HG02938 (cell line): ENCODE data around the gene TIGAR.
A peak's percentile ranks its signal among the peaks of the same experiment; 100 is the strongest.

ENCODE experiments used
- ATAC-seq: cut with Tn5 transposase; IDR thresholded peaks from one replicate; pipeline ENCODE4 v1.9.1; 2021; ENCODE audit warnings: mild to moderate bottlenecking, moderate library complexity; ENCODE audit not compliant: unreplicated experiment

TIGAR gene, protein sequence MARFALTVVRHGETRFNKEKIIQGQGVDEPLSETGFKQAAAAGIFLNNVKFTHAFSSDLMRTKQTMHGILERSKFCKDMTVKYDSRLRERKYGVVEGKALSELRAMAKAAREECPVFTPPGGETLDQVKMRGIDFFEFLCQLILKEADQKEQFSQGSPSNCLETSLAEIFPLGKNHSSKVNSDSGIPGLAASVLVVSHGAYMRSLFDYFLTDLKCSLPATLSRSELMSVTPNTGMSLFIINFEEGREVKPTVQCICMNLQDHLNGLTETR

DNA sequence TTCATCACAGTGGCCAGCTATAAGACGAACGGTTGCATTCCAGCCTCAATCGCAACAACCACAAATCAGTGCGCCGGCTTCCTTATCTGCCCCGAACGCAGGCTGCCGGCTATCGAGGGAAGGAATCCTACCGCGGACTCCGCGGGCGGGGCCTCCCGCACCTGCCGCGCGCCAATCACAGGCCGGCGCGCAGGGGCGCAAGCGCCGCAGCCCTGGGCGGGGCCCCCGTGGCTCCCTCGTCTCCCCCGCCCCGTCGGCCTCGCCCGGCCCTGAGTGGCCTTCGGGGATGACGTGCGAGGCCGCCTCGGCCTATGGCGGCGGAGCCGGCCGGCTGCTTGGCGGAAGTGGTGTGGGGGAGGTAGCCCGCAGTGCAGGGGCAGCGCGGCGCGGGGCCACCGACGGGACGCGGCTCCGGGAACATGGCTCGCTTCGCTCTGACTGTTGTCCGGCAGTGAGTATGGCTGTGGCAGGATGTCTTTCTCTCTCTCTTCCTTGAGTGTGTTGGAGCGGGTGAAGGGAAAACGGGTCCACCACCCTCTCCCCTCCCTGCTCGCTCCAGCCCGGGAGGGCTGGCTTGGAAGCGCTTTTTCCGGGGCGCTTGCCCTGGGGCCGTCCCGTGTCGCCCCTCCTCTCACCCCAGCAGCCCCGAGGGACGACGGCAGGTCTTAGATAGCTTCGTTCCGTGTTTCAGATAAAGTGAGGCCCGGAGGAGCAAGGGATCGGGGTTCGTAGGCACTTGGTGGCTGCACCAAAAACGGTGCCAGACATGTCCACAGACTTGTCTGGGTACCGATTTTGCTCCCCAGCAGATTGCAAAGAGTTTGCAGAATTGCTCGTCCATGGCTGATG is at the start of gene TIGAR:
Gene TIGAR, plus strand, starts transcription at position 361 of the 849 bp plus-strand sequence. Its CDS starts 59 bp downstream, at position 420.
- peak; percentile 93 for ATAC-seq

DNA sequence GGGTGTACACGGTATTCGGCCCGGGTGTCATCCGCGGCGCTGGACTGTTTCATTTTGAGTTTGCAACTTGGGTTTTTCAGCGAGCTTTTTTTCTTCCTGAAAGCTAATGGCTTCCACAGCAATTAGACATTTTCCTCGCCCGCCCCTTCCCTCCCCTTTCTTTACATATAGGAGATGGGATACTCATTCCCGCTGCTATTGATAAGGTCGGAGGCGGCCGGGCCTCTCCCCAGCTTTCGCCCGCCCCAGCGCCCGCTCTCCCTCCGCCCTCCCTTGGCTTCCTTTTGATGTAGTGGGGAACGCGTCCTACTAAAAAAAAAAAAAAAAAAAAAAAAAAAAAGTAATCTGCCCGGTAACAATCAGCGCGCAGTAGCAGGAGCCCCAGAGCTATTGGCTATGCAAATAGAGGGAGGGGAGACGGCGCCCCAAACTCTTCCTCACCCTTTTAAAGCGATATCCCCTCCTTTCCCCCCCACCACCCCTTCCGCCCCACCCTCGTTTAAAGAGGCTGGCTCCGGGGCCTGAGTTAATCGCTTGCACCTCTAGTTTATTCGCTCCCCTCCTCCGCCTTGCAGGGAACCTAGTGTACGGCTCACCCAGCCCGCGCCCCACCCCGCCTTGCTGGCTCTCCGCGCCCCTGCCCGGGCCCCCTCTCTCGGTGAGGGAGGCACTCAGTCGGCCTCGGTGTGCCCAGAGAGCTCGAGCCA is 49.1 kb upstream of the TIGAR start:
- ATAC-seq = peak; percentile 34

DNA sequence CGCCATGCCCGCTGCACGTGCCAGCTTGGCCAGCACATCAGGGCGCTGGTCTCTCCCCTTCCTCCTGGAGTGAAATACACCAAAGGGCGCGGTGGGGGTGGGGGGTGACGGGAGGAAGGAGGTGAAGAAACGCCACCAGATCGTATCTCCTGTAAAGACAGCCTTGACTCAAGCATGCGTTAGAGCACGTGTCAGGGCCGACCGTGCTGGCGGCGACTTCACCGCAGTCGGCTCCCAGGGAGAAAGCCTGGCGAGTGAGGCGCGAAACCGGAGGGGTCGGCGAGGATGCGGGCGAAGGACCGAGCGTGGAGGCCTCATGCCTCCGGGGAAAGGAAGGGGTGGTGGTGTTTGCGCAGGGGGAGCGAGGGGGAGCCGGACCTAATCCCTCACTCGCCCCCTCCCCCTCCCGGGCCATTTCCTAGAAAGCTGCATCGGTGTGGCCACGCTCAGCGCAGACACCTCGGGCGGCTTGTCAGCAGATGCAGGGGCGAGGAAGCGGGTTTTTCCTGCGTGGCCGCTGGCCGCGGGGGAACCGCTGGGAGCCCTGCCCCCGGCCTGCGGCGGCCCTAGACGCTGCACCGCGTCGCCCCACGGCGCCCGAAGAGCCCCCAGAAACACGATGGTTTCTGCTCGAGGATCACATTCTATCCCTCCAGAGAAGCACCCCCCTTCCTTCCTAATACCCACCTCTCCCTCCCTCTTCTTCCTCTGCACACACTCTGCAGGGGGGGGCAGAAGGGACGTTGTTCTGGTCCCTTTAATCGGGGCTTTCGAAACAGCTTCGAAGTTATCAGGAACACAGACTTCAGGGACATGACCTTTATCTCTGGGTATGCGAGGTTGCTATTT is 48.4 kb upstream of the TIGAR start:
- ATAC-seq = peak; percentile 11

DNA sequence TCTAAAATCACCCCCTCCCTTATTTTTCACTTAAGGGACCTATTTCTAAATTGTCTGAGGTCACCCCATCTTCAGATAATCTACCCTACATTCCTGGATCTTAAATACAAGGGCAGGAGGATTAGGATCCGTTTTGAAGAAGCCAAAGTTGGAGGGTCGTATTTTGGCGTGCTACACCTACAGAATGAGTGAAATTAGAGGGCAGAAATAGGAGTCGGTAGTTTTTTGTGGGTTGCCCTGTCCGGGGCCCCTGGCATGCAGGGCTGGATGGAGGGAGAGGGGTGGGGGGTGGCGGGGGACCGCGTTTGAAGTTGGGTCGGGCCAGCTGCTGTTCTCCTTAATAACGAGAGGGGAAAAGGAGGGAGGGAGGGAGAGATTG is 47.8 kb upstream of the TIGAR start:
- ATAC-seq = no peak

DNA sequence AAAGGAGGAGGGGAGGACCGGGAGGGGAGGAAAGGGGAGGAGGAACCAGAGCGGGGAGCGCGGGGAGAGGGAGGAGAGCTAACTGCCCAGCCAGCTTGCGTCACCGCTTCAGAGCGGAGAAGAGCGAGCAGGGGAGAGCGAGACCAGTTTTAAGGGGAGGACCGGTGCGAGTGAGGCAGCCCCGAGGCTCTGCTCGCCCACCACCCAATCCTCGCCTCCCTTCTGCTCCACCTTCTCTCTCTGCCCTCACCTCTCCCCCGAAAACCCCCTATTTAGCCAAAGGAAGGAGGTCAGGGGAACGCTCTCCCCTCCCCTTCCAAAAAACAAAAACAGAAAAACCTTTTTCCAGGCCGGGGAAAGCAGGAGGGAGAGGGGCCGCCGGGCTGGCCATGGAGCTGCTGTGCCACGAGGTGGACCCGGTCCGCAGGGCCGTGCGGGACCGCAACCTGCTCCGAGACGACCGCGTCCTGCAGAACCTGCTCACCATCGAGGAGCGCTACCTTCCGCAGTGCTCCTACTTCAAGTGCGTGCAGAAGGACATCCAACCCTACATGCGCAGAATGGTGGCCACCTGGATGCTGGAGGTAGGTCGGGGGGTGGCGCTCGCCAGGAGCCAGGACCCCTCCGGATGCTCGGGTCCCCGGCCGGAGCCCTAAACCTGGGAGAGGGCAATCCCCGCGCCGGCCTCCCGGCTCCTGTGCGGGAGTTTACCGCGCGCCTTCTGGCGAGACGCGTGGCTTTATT is 47.2 kb upstream of the TIGAR start, which contains the start of gene CCND2:
Gene CCND2, plus strand, starts transcription at position 111 of the 744 bp plus-strand sequence. Its CDS starts 279 bp downstream, at position 390.
- no peak for ATAC-seq

GRCh38 chr12:4274396-4275015 is 46.5 kb upstream of the TIGAR start:
- no peak for ATAC-seq

DNA sequence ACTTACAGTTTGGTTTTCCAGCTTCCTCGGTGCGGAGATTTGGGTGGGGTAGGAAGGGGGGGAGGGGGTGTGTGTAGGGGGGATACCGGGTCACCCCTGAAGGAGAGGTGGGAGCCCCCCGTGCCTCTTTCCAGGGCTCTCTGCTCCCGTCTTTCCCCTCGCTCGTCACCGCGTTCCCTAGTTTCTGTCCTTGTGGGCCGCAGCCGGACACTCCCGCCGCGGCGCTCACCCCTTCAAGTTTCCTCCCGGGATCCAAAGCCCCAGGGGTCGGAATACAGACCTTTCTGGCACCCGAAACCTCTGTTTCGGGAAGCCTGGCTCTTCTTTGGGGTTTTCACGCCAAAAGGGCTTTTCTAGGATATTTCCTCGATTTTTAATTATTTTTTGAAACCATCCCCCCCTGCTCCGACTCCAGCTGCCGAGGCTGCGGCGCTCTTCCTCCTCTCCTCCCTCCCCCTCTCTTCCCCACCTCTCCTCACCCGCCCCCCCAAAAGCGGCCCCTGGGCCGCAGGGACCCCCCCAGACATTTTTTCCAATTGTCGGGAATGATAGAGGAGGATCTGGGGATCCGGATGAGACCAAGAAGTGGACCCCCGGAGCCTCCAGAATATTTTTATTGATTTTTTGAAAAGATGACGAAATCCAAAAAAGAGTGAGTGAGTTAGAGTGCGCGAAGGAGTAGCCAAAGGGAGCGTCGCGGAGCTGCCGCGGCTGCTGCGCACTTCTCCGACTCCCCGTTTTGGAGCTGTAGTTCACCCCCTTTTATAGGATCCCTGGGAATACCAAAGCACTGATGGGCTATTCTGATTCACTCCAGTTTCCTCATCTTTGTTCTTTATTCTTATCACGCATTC is 45.8 kb upstream of the TIGAR start:
- no peak for ATAC-seq

- no peak for ATAC-seq
Observed at GRCh38 chr12:4275870-4276301, 45.1 kb upstream of the TIGAR start.

DNA sequence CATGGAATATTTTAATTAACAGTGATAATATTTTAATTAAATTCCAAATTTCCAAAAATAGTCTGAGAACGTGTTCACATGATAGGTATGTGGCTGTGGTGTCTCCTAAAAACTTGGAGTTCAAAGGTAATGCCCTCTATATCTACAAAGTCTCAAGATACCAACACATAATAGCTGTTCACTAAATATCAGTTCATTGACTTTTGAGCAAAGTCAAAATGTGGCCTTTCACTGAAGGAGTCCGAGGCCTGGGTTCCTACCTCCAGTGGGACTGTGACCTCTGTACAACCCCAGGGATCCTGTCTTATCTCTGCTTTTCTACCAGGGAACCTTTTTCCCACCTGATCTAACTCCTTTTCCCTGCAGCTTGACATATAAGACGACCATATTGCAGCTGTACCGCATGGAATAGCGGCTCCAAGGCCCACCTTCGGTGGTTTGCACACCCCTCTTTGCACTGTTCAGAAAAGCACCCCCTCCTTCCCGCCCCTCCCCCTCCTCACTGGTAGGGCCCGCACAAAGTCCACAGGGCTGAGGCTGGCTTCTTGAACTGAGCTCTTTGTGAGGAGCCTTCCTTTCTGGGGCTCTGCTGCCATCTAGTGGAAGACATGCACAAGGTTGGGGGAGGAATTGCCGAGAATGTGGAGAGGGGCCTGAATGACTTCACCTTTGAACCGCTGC is 44.3 kb upstream of the TIGAR start:
- ATAC-seq = no peak

GRCh38 chr12:4277205-4277543 is 43.8 kb upstream of the TIGAR start:
- ATAC-seq = no peak

DNA sequence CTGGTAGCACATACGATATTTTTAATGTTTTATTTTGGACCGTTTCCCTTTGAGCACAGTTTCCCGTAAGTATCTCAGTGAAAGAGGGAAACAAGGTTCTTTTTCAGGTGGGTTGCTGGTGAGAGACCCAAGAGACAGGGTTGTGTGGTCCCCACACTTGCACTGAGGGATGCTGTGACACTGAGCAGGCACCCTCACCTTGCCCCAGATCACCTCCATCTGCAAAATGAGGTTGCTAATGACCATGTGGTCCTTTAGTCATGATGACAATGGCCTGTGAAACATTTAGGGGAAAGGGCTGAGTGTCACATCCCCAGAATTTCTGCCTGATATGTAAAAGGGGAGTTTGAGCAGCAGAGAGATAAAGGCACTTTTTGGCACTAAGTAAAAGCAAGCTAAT is 43.2 kb upstream of the TIGAR start:
- no peak for ATAC-seq

DNA sequence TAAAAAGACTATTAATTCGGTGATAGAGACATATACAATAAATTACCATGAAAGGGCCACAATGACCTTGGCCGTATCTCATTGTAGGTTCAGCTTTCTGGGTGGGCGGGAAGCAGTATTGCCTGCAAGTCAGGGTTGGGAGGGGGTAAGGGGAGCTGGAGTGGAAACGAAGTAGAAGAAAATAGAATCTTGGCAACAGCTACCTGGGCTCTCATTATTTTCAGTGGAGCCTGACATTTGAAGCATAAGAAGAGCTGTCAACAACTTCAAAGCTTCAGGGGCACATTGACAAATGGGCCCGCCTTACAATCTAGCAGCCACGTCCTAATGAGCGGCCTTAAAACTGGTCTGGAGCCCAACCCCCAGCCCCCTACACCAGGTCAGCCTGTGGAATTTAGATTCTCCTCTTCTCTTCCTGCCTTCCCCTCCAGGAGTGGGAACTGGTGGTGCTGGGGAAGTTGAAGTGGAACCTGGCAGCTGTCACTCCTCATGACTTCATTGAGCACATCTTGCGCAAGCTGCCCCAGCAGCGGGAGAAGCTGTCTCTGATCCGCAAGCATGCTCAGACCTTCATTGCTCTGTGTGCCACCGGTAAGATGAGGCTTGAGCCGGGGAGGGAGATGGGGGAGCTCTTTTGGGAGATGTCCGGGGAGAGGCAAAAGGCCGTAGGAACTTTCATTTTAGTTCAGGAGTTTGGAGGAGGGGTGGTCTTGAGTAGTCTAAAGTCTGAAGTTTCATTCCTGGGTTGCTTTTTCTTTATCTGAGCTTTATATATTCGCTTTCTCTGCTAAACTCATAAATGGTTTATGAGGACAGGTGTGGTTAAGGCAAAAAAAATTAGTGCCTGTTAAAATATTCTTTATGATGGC is 42.5 kb upstream of the TIGAR start:
- ATAC-seq = no peak

- no peak for ATAC-seq
Observed at GRCh38 chr12:4279198-4279690, 41.8 kb upstream of the TIGAR start.

- ATAC-seq = no peak
Observed at GRCh38 chr12:4280351-4281163, 40.5 kb upstream of the TIGAR start.

DNA sequence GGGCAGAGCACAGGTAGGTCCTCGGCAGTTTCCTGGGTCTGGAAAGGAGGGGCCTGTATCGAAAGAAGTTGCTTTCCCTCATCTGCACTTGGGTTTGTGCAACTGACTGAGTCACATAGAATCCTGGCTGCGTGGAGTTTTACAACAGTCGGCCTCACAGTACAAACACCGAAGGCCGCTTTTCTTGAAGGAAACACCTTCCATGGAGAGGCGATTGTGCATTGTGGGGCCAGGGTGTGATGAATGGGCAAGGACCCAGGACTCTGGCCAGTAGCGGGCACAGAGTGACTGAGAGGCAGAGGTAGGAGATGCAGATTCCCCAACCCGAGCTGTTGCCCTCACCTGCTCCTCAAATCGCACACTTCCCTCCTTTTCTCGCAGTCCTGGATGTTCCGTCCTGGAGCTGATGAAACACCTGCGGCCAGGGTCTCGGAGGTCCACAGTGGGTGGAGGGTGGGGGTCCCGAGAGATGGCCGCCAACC is 39.8 kb upstream of the TIGAR start:
- no peak for ATAC-seq
